Natural killer cell (primary cell): ENCODE data around the gene TRAF3IP3. TPM values are rescaled to one million over a fixed set of nuclear protein-coding genes. Genes with fewer than 3 reads are reported as not detected.

ENCODE experiments used
- ATAC-seq, 3 donors: fragments of 150-1000 bp in 2 of 3; fragments of 200-7000 bp in 1 of 3; cut with Tn5 transposase; 1 replicate in 1 of 3; 2 replicates in 2 of 3; pipeline ENCODE4 v1.10.0; 2021; ENCODE audit warnings: mild to moderate bottlenecking in 2 of 3, moderate library complexity in 2 of 3
- DNase-seq, 2 donors: peaks; one replicate each; pipeline versions ENCODE4 v3.0.0 to v3.0.0-alpha.2; 2013 to 2021; ENCODE audit warnings: mixed read lengths in 1 of 2
- H3K27ac ChIP-seq: one replicate; pipeline ENCODE4 v1.5.1; 2013; ENCODE audit warnings: mild to moderate bottlenecking, low read length
- H3K27me3 ChIP-seq: one replicate; pipeline ENCODE4 v1.6.1; 2013; ENCODE audit warnings: low read length; ENCODE audit not compliant: control insufficient read depth, insufficient read depth
- H3K36me3 ChIP-seq: one replicate; pipeline ENCODE4 v1.6.1; 2013; ENCODE audit warnings: low read length; ENCODE audit not compliant: control insufficient read depth, insufficient read depth
- H3K4me1 ChIP-seq: one replicate; pipeline ENCODE4 v1.6.1; 2013; ENCODE audit warnings: low read length; ENCODE audit not compliant: control insufficient read depth, insufficient read depth
- H3K4me3 ChIP-seq: one replicate; pipeline ENCODE4 v1.5.1; 2013; ENCODE audit warnings: low read length
- H3K9me3 ChIP-seq: one replicate; pipeline ENCODE4 v1.6.1; 2013; ENCODE audit warnings: low read length; ENCODE audit not compliant: control insufficient read depth, insufficient read depth
- H3K27ac Mint-ChIP-seq, 2 donors: one replicate each; pipeline ENCODE4 v1.8.0; 2022; ENCODE audit warnings: mild to moderate bottlenecking in 2 of 2, mixed read lengths in 2 of 2, moderate library complexity in 1 of 2
- H3K27me3 Mint-ChIP-seq, 2 donors: one replicate each; pipeline ENCODE4 v1.8.0; 2022; ENCODE audit warnings: low read depth in 2 of 2, mixed read lengths in 2 of 2
- H3K36me3 Mint-ChIP-seq: one replicate; pipeline ENCODE4 v1.8.0; 2022; ENCODE audit warnings: mixed read lengths
- H3K4me1 Mint-ChIP-seq, 2 donors: one replicate each; pipeline ENCODE4 v1.8.0; 2022; ENCODE audit warnings: mixed read lengths in 2 of 2
- H3K4me3 Mint-ChIP-seq: one replicate; pipeline ENCODE4 v1.8.0; 2022; ENCODE audit warnings: mild to moderate bottlenecking, moderate library complexity, mixed read lengths
- H3K9me3 Mint-ChIP-seq, 2 donors: one replicate each; pipeline ENCODE4 v1.8.0; 2022; ENCODE audit warnings: mixed read lengths in 2 of 2
- CTCF ChIP-seq: fragments of 200-600 bp; IDR thresholded peaks from one replicate; pipeline ENCODE4 v1.8.0; 2022; ENCODE audit warnings: antibody characterized with exemption
- WGBS: methylation state at CpG from one replicate; pipeline ENCODE4 v1.1.7; 2013; ENCODE audit warnings: missing lambda C conversion rate; ENCODE audit not compliant: insufficient coverage; 5-methylcytosine and 5-hydroxymethylcytosine counted together
- intact Hi-C: fragments of 100-400 bp; cut with micrococcal nuclease; formaldehyde crosslinking; loops from one replicate; pipeline ENCODE4 v1.14.2; 2022
- total RNA-seq, 4 donors: library from RNA; stranded (reverse); fragments of 120-200 nt in 1 of 4; gene quantifications; one replicate each; pipeline versions ENCODE4 v1.2.3 to v1.2.4, GENCODE V29; 2013 to 2022

Gene TRAF3IP3
- total RNA-seq, 3 donors from 2014 or later (not counting 1 experiment from before 2014, with no cell fraction given) = 273 to 354 (median 287) TPM

- ATAC-seq (no peak), DNase-seq (no peak)
- H3K4me3 Mint-ChIP-seq = no peak overlapping the region
- H3K27me3 Mint-ChIP-seq = peaks cover 7 to 8% of the 10 kb centered on the region in 2 donors
- H3K27me3 ChIP-seq = no peaks in the 10 kb centered on the region
- no peaks in the 10 kb centered on the region for H3K9me3 Mint-ChIP-seq
- no peak overlapping the region for H3K27ac Mint-ChIP-seq
- no peaks in the 10 kb centered on the region for H3K9me3 ChIP-seq
- 86% methylated on average over 2 of the region's 2 CpGs for WGBS
- H3K4me1 ChIP-seq = no peaks in the 10 kb centered on the region
- intact Hi-C loops = no loop called here
- TF ChIP-seq CTCF = no peak
- no peaks in the 10 kb centered on the region for H3K36me3 ChIP-seq
- H3K36me3 Mint-ChIP-seq = no peaks in the 10 kb centered on the region
- H3K4me3 ChIP-seq = no peak overlapping the region
- no peak overlapping the region for H3K27ac ChIP-seq
- peaks cover 0 to 5% of the 10 kb centered on the region in 2 donors for H3K4me1 Mint-ChIP-seq
Measured at GRCh38 chr1:209717818-209718217, 38.0 kb upstream of the TRAF3IP3 start.

GRCh38 chr1:209720326-209720725 is 35.5 kb upstream of the TRAF3IP3 start:
- DNase-seq (no peak), ATAC-seq (no peak)
- no peak overlapping the region for H3K4me3 Mint-ChIP-seq
- H3K9me3 Mint-ChIP-seq = no peaks in the 10 kb centered on the region
- H3K36me3 Mint-ChIP-seq = no peaks in the 10 kb centered on the region
- no peak for TF ChIP-seq CTCF
- no peak overlapping the region for H3K4me3 ChIP-seq
- 94% methylated on average over 4 of the region's 4 CpGs for WGBS
- no peaks in the 10 kb centered on the region for H3K4me1 Mint-ChIP-seq
- intact Hi-C loops = no loop called here
- no peak overlapping the region for H3K27ac Mint-ChIP-seq
- no peaks in the 10 kb centered on the region for H3K9me3 ChIP-seq
- no peak overlapping the region for H3K27ac ChIP-seq
- peaks cover 0 to 2% of the 10 kb centered on the region in 2 donors for H3K27me3 Mint-ChIP-seq
- no peaks in the 10 kb centered on the region for H3K4me1 ChIP-seq
- H3K36me3 ChIP-seq = no peaks in the 10 kb centered on the region
- no peaks in the 10 kb centered on the region for H3K27me3 ChIP-seq

GRCh38 chr1:209720826-209721225 is 35.0 kb upstream of the TRAF3IP3 start:
- ATAC-seq (no peak), DNase-seq (no peak)
- Histone ChIP-seq H3K4me1 (no peaks in the 10 kb centered on the region), H3K4me3 (no peak overlapping the region), H3K36me3 (no peaks in the 10 kb centered on the region), H3K9me3 (no peaks in the 10 kb centered on the region), H3K27me3 (no peaks in the 10 kb centered on the region), H3K27ac (no peak overlapping the region)
- WGBS = 96% methylated on average over 2 of the region's 2 CpGs
- Mint-ChIP-seq H3K4me3 (no peak overlapping the region), H3K27me3 (peaks cover 0 to 2% of the 10 kb centered on the region in 2 donors), H3K4me1 (no peaks in the 10 kb centered on the region), H3K9me3 (no peaks in the 10 kb centered on the region), H3K36me3 (no peaks in the 10 kb centered on the region), H3K27ac (no peak overlapping the region)
- no peak for TF ChIP-seq CTCF
- intact Hi-C loops = no loop called here

- H3K9me3 Mint-ChIP-seq = no peaks in the 10 kb centered on the region
- no peak overlapping the region for H3K4me3 Mint-ChIP-seq
- intact Hi-C loops = no loop called here
- DNase-seq = no peak
- no peak for ATAC-seq
- no peaks in the 10 kb centered on the region for H3K4me1 ChIP-seq
- no peaks in the 10 kb centered on the region for H3K36me3 Mint-ChIP-seq
- no peak overlapping the region for H3K27ac Mint-ChIP-seq
- no peaks in the 10 kb centered on the region for H3K27me3 ChIP-seq
- WGBS = 93% methylated on average over 1 of the region's 1 CpG
- H3K36me3 ChIP-seq = no peaks in the 10 kb centered on the region
- no peak for TF ChIP-seq CTCF
- no peaks in the 10 kb centered on the region for H3K9me3 ChIP-seq
- H3K27ac ChIP-seq = no peak overlapping the region
- peaks cover 0 to 2% of the 10 kb centered on the region in 2 donors for H3K27me3 Mint-ChIP-seq
- H3K4me1 Mint-ChIP-seq = no peaks in the 10 kb centered on the region
- H3K4me3 ChIP-seq = no peak overlapping the region
Measured at GRCh38 chr1:209721323-209721722, 34.5 kb upstream of the TRAF3IP3 start.
